ENCODE data around the gene SPATA21. TPM values are rescaled to one million over a fixed set of nuclear protein-coding genes. Genes with fewer than 3 reads are reported as not detected.

SPATA21 gene
- total and polyA plus RNA-seq, 3 donors from 2014 or later = 2.7 to 10.2 (median 6.0) TPM

DNA sequence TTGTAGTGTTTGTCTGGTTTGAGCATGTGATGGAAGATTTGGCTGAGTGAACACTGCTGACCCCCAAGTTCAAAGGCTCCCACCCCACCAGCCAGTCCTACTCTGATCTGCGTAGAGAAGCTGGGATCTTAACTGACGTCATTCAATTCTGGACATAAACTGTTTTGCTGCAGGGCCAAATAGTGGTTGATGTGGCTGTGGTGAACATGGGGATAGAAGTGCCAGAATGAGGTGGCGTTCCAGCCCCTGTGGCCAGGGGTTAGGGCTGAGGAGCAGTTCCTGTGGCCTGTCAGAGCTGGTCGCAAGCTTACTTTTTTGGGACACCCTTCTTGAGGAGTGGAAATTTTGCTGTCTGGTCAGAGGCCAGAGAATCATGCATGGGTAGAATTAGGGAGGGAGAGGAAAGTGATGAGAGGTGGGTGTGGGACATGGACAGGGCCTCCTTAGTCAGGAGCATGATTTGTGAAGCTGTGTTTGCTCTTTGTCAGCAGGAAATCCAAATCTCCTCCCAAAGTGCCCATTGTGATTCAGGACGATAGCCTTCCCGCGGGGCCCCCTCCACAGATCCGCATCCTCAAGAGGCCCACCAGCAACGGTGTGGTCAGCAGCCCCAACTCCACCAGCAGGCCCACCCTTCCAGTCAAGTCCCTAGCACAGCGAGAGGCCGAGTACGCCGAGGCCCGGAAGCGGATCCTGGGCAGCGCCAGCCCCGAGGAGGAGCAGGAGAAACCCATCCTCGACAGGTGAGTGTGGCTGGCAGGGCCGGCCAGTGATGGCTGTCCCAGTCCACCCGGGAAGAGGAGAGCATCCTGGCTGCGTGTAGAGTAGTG is 44.3 kb downstream of the SPATA21 start:
- Histone ChIP-seq H3K9me3 (no peaks in the 10 kb centered on the region), H3K27me3 (no peaks in the 10 kb centered on the region), H3K4me3 (no peak overlapping the region), H3K4me1 (peaks cover 3% of the 10 kb centered on the region), H3K27ac (no peak overlapping the region), H3K36me3 (ENCODE audit: low read depth, missing control alignments) (no peaks in the 10 kb centered on the region)
- intact Hi-C loops (cut with DNase I; ENCODE audit: low total_unique reads) = no loop called here
- DNase-seq = no peak
- 72 to 83% methylated on average over 12 to 21 of the region's 21 CpGs for WGBS, 2 donors
- TF ChIP-seq, protein P1, sequence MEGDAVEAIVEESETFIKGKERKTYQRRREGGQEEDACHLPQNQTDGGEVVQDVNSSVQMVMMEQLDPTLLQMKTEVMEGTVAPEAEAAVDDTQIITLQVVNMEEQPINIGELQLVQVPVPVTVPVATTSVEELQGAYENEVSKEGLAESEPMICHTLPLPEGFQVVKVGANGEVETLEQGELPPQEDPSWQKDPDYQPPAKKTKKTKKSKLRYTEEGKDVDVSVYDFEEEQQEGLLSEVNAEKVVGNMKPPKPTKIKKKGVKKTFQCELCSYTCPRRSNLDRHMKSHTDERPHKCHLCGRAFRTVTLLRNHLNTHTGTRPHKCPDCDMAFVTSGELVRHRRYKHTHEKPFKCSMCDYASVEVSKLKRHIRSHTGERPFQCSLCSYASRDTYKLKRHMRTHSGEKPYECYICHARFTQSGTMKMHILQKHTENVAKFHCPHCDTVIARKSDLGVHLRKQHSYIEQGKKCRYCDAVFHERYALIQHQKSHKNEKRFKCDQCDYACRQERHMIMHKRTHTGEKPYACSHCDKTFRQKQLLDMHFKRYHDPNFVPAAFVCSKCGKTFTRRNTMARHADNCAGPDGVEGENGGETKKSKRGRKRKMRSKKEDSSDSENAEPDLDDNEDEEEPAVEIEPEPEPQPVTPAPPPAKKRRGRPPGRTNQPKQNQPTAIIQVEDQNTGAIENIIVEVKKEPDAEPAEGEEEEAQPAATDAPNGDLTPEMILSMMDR (IDR thresholded peaks at IDR 0.05) = no peak
- no peak for TF ChIP-seq POLR2A (IDR thresholded peaks at IDR 0.05)

GRCh38 chr1:16391411-16391810 is 45.8 kb downstream of the SPATA21 start:
- H3K27ac ChIP-seq = no peak overlapping the region
- peaks cover 11% of the 10 kb centered on the region for H3K4me1 ChIP-seq
- no peaks in the 10 kb centered on the region for H3K9me3 ChIP-seq
- 71 to 93% methylated on average over 1 to 3 of the region's 3 CpGs for WGBS, 2 donors
- no peak for TF ChIP-seq POLR2A (IDR thresholded peaks at IDR 0.05)
- TF ChIP-seq, protein P1 (IDR thresholded peaks at IDR 0.05) = no peak
- H3K27me3 ChIP-seq = no peaks in the 10 kb centered on the region
- intact Hi-C loops (cut with DNase I; ENCODE audit: low total_unique reads) = no loop called here
- no peak overlapping the region for H3K4me3 ChIP-seq
- H3K36me3 ChIP-seq (ENCODE audit: low read depth, missing control alignments) = no peaks in the 10 kb centered on the region
- no peak for DNase-seq

GRCh38 chr1:16387201-16388188 is 49.7 kb downstream of the SPATA21 start:
- Histone ChIP-seq H3K27me3 (no peaks in the 10 kb centered on the region), H3K4me1 (peaks cover 21% of the 10 kb centered on the region), H3K36me3 (ENCODE audit: low read depth, missing control alignments) (no peaks in the 10 kb centered on the region), H3K4me3 (no peak overlapping the region), H3K9me3 (no peaks in the 10 kb centered on the region), H3K27ac (peak overlapping the region; percentile 36 to 71)
- intact Hi-C loops (cut with DNase I; ENCODE audit: low total_unique reads) = no loop called here
- no peak for DNase-seq
- TF ChIP-seq POLR2A (IDR thresholded peaks at IDR 0.05) = no peak
- TF ChIP-seq, protein P1 (IDR thresholded peaks at IDR 0.05) = no peak
- 58 to 66% methylated on average over 14 of the region's 14 CpGs for WGBS, 2 donors

- H3K4me1 ChIP-seq = peaks cover 20% of the 10 kb centered on the region
- H3K36me3 ChIP-seq (ENCODE audit: low read depth, missing control alignments) = no peaks in the 10 kb centered on the region
- peak; percentile 46 for DNase-seq
- 59 to 70% methylated on average over 5 of the region's 5 CpGs for WGBS, 2 donors
- H3K4me3 ChIP-seq = no peak overlapping the region
- intact Hi-C loops (cut with DNase I; ENCODE audit: low total_unique reads) = no loop called here
- H3K27me3 ChIP-seq = no peaks in the 10 kb centered on the region
- peak overlapping the region; percentile 36 to 71 for H3K27ac ChIP-seq
- no peaks in the 10 kb centered on the region for H3K9me3 ChIP-seq
- TF ChIP-seq, protein P1 (IDR thresholded peaks at IDR 0.05) = no peak
- TF ChIP-seq POLR2A (IDR thresholded peaks at IDR 0.05) = no peak
Observed at GRCh38 chr1:16386454-16387113, 50.6 kb downstream of the SPATA21 start.

Measured in testis (tissue), 3 donors.